ENCODE measurements around the gene MPHOSPH6. TPM values are rescaled to one million over a fixed set of nuclear protein-coding genes. Genes with fewer than 3 reads are reported as not detected.

MPHOSPH6 gene
- total RNA-seq, 1 donor from 2014 or later, result 31.6 TPM

Other genes starting within 250 kb of the MPHOSPH6 start
- gene SDR42E1, start 158.8 kb downstream of the MPHOSPH6 start, total RNA-seq, result 7.4 and 7.5 TPM in 2 replicates
- gene HSD17B2, start 135.0 kb downstream of the MPHOSPH6 start, total RNA-seq, result not detected in 2 replicates

All from activated B cell treated with CpG ODN at 0.5 μM for 24 hours (primary cell).